Uterus (tissue), 4 donors: ENCODE data around the gene PODN. TPM values are rescaled to one million over a fixed set of nuclear protein-coding genes. Genes with fewer than 3 reads are reported as not detected.

Experiments used
- DNase-seq, 2 donors: peaks; one replicate each; pipeline ENCODE4 v3.0.0-alpha.2; 2019 to 2020
- H3K27ac ChIP-seq, 2 donors: fragments of 200-600 bp; sonication (generic); 1 replicate in 1 of 2; 2 replicates in 1 of 2; pipeline ENCODE4 v1.5.1; 2016 to 2018
- H3K27me3 ChIP-seq, 2 donors: fragments of 200-600 bp; sonication (generic); one replicate each; pipeline ENCODE4 v1.5.1; 2018 to 2019; ENCODE audit warnings: control low read depth in 1 of 2
- H3K36me3 ChIP-seq, 2 donors: fragments of 200-600 bp; sonication (generic); one replicate each; pipeline ENCODE4 v1.5.1; 2019; ENCODE audit warnings: control low read depth in 1 of 2
- H3K4me1 ChIP-seq, 2 donors: fragments of 200-600 bp; sonication (generic); one replicate each; pipeline ENCODE4 v1.5.1; 2018 to 2019; ENCODE audit warnings: control low read depth in 1 of 2
- H3K4me3 ChIP-seq, 2 donors: fragments of 200-600 bp; sonication (generic); 1 replicate in 1 of 2; 2 replicates in 1 of 2; pipeline ENCODE4 v1.5.1; 2018 to 2019; ENCODE audit warnings: mild to moderate bottlenecking in 1 of 2
- H3K9me3 ChIP-seq, 2 donors: fragments of 200-600 bp; sonication (generic); one replicate each; pipeline ENCODE4 v1.5.1; 2019; ENCODE audit warnings: control low read depth in 1 of 2
- CTCF ChIP-seq, 4 experiments: fragments of 200-600 bp in 2 of 4; fragments of 450-650 bp in 2 of 4; sonication (generic) in 2 of 4; IDR thresholded peaks; one replicate each; pipeline ENCODE4 v1.5.1; 2016 to 2019; ENCODE audit warnings: antibody characterized with exemption in 4 of 4, mild to moderate bottlenecking in 2 of 4, moderate library complexity in 1 of 4
- POLR2A ChIP-seq, 2 donors: fragments of 450-650 bp; IDR thresholded peaks; one replicate each; pipeline ENCODE4 v1.6.1; 2016; ENCODE audit warnings: antibody characterized with exemption in 2 of 2, mild to moderate bottlenecking in 1 of 2, moderate library complexity in 1 of 2
- intact Hi-C: fragments of 100-400 bp; cut with DNase I; formaldehyde crosslinking; loops from one replicate; pipeline ENCODE4 v1.15.1; 2023; ENCODE audit warnings: low total_unique reads
- total RNA-seq, 4 donors: library from RNA; depleted of rRNA in 3 of 4; stranded (reverse); fragments of >200 nt in 3 of 4; gene quantifications; one replicate each; pipeline versions ENCODE4 v1.1.0 to v1.2.4, GENCODE V29; 2014 to 2023
- donor health status: DM: yes; HTN: yes; CAD: no.

PODN gene
- 100 to 1,000 TPM in 1 of 4 donors, 10 to 100 TPM in 3; 20.9 to 100 (median 71.8) TPM for total RNA-seq

GRCh38 chr1:53061859-53062707 lies at the start of gene PODN:
PODN (plus strand) TSS chr1:53062213; CDS start chr1:53069856, 7,643 bp downstream.
- peak; percentile 63 to 80 for DNase-seq
- Histone ChIP-seq H3K4me1 (peaks cover 1 to 3% of the 10 kb centered on the region in 2 donors), H3K36me3 (no peaks in the 10 kb centered on the region), H3K27ac (peak within 1 kb of the TSS; percentile 84 to 88), H3K27me3 (no peaks in the 10 kb centered on the region), H3K4me3 (peak within 1 kb of the TSS; percentile 67 to 90), H3K9me3 (no peaks in the 10 kb centered on the region)
- intact Hi-C loops = loop anchor here (10.0 kb wide), 1 partner anchor 123 kb away; no protein-coding TSS in a partner anchor
- TF ChIP-seq POLR2A (IDR thresholded peaks at IDR 0.05) (peak in 1 of 2 donors; percentile 10), CTCF (IDR thresholded peaks at IDR 0.05) (no peak)

- peak; percentile 66 to 71 for DNase-seq
- TF ChIP-seq CTCF (IDR thresholded peaks at IDR 0.05) (peak in 1 of 4 experiments; percentile 15), POLR2A (IDR thresholded peaks at IDR 0.05) (no peak)
- no peaks in the 10 kb centered on the region for H3K9me3 ChIP-seq
- peak overlapping the region; percentile 25 to 60 for H3K27ac ChIP-seq
- H3K27me3 ChIP-seq = no peaks in the 10 kb centered on the region
- H3K36me3 ChIP-seq = no peaks in the 10 kb centered on the region
- peak overlapping the region; percentile 40 to 46 for H3K4me3 ChIP-seq
- H3K4me1 ChIP-seq = no peaks in the 10 kb centered on the region
- intact Hi-C loops = no loop called here
Measured at GRCh38 chr1:53014791-53015507, 47.1 kb upstream of the PODN start.

GRCh38 chr1:53015508-53015860 lies 46.5 kb upstream of the PODN start:
- Histone ChIP-seq H3K4me1 (no peaks in the 10 kb centered on the region), H3K27ac (peak overlapping the region; percentile 25 to 60), H3K4me3 (peak overlapping the region; percentile 40 to 46), H3K36me3 (no peaks in the 10 kb centered on the region), H3K9me3 (no peaks in the 10 kb centered on the region), H3K27me3 (no peaks in the 10 kb centered on the region)
- TF ChIP-seq CTCF (IDR thresholded peaks at IDR 0.05) (no peak), POLR2A (IDR thresholded peaks at IDR 0.05) (no peak)
- DNase-seq = no peak
- intact Hi-C loops = no loop called here

- H3K4me3 ChIP-seq = no peak overlapping the region
- H3K27ac ChIP-seq = no peak overlapping the region
- no peaks in the 10 kb centered on the region for H3K4me1 ChIP-seq
- TF ChIP-seq POLR2A (IDR thresholded peaks at IDR 0.05) (no peak), CTCF (IDR thresholded peaks at IDR 0.05) (no peak)
- intact Hi-C loops = no loop called here
- no peaks in the 10 kb centered on the region for H3K9me3 ChIP-seq
- no peaks in the 10 kb centered on the region for H3K36me3 ChIP-seq
- no peaks in the 10 kb centered on the region for H3K27me3 ChIP-seq
- no peak for DNase-seq
Measured at GRCh38 chr1:53016705-53017104, 45.3 kb upstream of the PODN start.

GRCh38 chr1:53020588-53020987 lies 41.4 kb upstream of the PODN start:
- Histone ChIP-seq H3K4me1 (no peaks in the 10 kb centered on the region), H3K9me3 (no peaks in the 10 kb centered on the region), H3K4me3 (no peak overlapping the region), H3K27me3 (no peaks in the 10 kb centered on the region), H3K36me3 (no peaks in the 10 kb centered on the region), H3K27ac (no peak overlapping the region)
- TF ChIP-seq POLR2A (IDR thresholded peaks at IDR 0.05) (no peak), CTCF (IDR thresholded peaks at IDR 0.05) (no peak)
- no peak for DNase-seq
- intact Hi-C loops = no loop called here
